HEK293 (cell line): ENCODE results near the gene MS4A4A.
"Not testable (repeated sequence)": the region's sequence is repeated elsewhere in the genome, so short reads cannot be mapped to it uniquely, and the experiment has no call there.

ENCODE experiments used
- CTCF ChIA-PET: fragments of 350-600 bp; formaldehyde crosslinking; extraction: SDS; loops from one replicate; lab custom pipeline; 2021; ENCODE audit warnings: antibody characterized with exemption; lab: Yijun Ruan, JAX
- POLR2A ChIA-PET: fragments of 300-600 bp; formaldehyde crosslinking; extraction: SDS; loops from one replicate; lab custom pipeline; 2020; ENCODE audit warnings: antibody characterized with exemption, inconsistent platforms; lab: Yijun Ruan, JAX
- H3K27ac ChIP-seq: fragments of 200-500 bp; sonication (Bioruptor generic); 2 replicates; pipeline ENCODE4 v1.5.1; 2014; ENCODE audit warnings: low read depth, low read length, control low read depth, inconsistent platforms; ENCODE audit errors: extremely low read depth
- H3K36me3 ChIP-seq, 2 experiments: fragments of 200-500 bp in 1 of 2; sonication (Bioruptor generic) in 1 of 2; 1 replicate in 1 of 2; 2 replicates in 1 of 2; pipeline ENCODE4 v1.5.1; 2014 to 2017; ENCODE audit warnings: inconsistent platforms in 2 of 2, low read length in 2 of 2; ENCODE audit not compliant: control insufficient read depth in 2 of 2, insufficient read depth in 1 of 2
- H3K4me1 ChIP-seq: fragments of 200-500 bp; sonication (Bioruptor generic); 2 replicates; pipeline ENCODE4 v1.5.1; 2014; ENCODE audit warnings: mild to moderate bottlenecking, low read length, inconsistent platforms; ENCODE audit not compliant: control insufficient read depth, insufficient read depth
- H3K4me3 ChIP-seq: 2 replicates; pipeline ENCODE4 v1.5.1; 2011; ENCODE audit warnings: low read depth, mild to moderate bottlenecking, control low read depth, low read length, moderate library complexity
- H3K9me3 ChIP-seq: fragments of 200-500 bp; sonication (Bioruptor generic); 2 replicates; pipeline ENCODE4 v1.5.1; 2014; ENCODE audit warnings: low read depth, low read length, inconsistent platforms; ENCODE audit not compliant: control insufficient read depth, insufficient read depth
- EGR2 ChIP-seq: fragments of 450-650 bp; formaldehyde crosslinking; IDR thresholded peaks from 2 replicates; pipeline ENCODE4 v1.5.1; 2016; ENCODE audit warnings: low read depth, missing biosample characterization, missing genetic modification characterization
- GLIS1 ChIP-seq: fragments of 450-650 bp; formaldehyde crosslinking; IDR thresholded peaks from 2 replicates; pipeline ENCODE4 v1.5.1; 2016; ENCODE audit warnings: missing biosample characterization, missing genetic modification characterization
- GLIS2 ChIP-seq: fragments of 450-650 bp; formaldehyde crosslinking; IDR thresholded peaks from 2 replicates; pipeline ENCODE4 v1.5.1; 2016; ENCODE audit warnings: missing biosample characterization, missing genetic modification characterization
- KLF10 ChIP-seq: fragments of 450-650 bp; IDR thresholded peaks from 2 replicates; pipeline ENCODE4 v1.5.1; 2018; ENCODE audit warnings: missing biosample characterization, mild to moderate bottlenecking, missing genetic modification characterization
- KLF9 ChIP-seq: fragments of 450-650 bp; formaldehyde crosslinking; IDR thresholded peaks from 2 replicates; pipeline ENCODE4 v1.5.1; 2016; ENCODE audit warnings: missing biosample characterization, missing genetic modification characterization, low read depth
- PRDM1 ChIP-seq: fragments of 450-650 bp; formaldehyde crosslinking; IDR thresholded peaks from 2 replicates; pipeline ENCODE4; 2016; ENCODE audit warnings: missing biosample characterization, missing genetic modification characterization
- ZBTB21 ChIP-seq: fragments of 450-650 bp; formaldehyde crosslinking; IDR thresholded peaks from 2 replicates; pipeline ENCODE4 v1.5.1; 2017; ENCODE audit warnings: missing biosample characterization, missing genetic modification characterization
- ZBTB48 ChIP-seq: fragments of 450-650 bp; formaldehyde crosslinking; IDR thresholded peaks from 2 replicates; pipeline ENCODE4 v1.5.1; 2016; ENCODE audit warnings: missing biosample characterization, missing genetic modification characterization
- ZBTB8A ChIP-seq: fragments of 450-650 bp; formaldehyde crosslinking; IDR thresholded peaks from 2 replicates; pipeline ENCODE4 v1.5.1; 2016; ENCODE audit warnings: missing biosample characterization, missing genetic modification characterization
- ZNF184 ChIP-seq: fragments of 450-650 bp; IDR thresholded peaks from 2 replicates; pipeline ENCODE4 v1.5.1; 2018; ENCODE audit warnings: missing biosample characterization, mild to moderate bottlenecking, missing genetic modification characterization
- ZNF24 ChIP-seq: fragments of 450-650 bp; formaldehyde crosslinking; IDR thresholded peaks from 2 replicates; pipeline ENCODE4 v1.5.1; 2016; ENCODE audit warnings: missing biosample characterization, missing genetic modification characterization
- ZNF248 ChIP-seq: fragments of 450-650 bp; formaldehyde crosslinking; IDR thresholded peaks from 2 replicates; pipeline ENCODE4 v1.5.1; 2017; ENCODE audit warnings: missing biosample characterization, missing genetic modification characterization
- ZNF292 ChIP-seq: fragments of 450-650 bp; formaldehyde crosslinking; IDR thresholded peaks from 2 replicates; pipeline ENCODE4 v1.5.1; 2016; ENCODE audit warnings: low read depth, missing biosample characterization, missing genetic modification characterization, borderline replicate concordance
- ZNF350 ChIP-seq: fragments of 450-650 bp; formaldehyde crosslinking; IDR thresholded peaks from 2 replicates; pipeline ENCODE4 v1.5.0; 2017; ENCODE audit warnings: missing biosample characterization, mild to moderate bottlenecking, missing genetic modification characterization
- ZNF501 ChIP-seq: fragments of 450-650 bp; formaldehyde crosslinking; IDR thresholded peaks from 2 replicates; pipeline ENCODE4 v1.5.1; 2016; ENCODE audit warnings: missing biosample characterization, missing genetic modification characterization
- ZNF514 ChIP-seq: fragments of 450-650 bp; formaldehyde crosslinking; IDR thresholded peaks from 2 replicates; pipeline ENCODE4 v1.5.1; 2016; ENCODE audit warnings: missing biosample characterization, missing genetic modification characterization
- ZNF548 ChIP-seq: fragments of 450-650 bp; formaldehyde crosslinking; IDR thresholded peaks from 2 replicates; pipeline ENCODE4 v1.5.1; 2016; ENCODE audit warnings: missing biosample characterization, missing genetic modification characterization
- ZNF558 ChIP-seq: fragments of 450-650 bp; formaldehyde crosslinking; IDR thresholded peaks from 2 replicates; pipeline ENCODE4 v1.5.1; 2016; ENCODE audit warnings: missing biosample characterization, missing genetic modification characterization
- ZNF596 ChIP-seq: fragments of 450-650 bp; IDR thresholded peaks from 2 replicates; pipeline ENCODE4 v1.5.0; 2018; ENCODE audit warnings: missing biosample characterization, mild to moderate bottlenecking, missing genetic modification characterization, moderate library complexity
- ZNF624 ChIP-seq: fragments of 450-650 bp; formaldehyde crosslinking; IDR thresholded peaks from 2 replicates; pipeline ENCODE4 v1.5.1; 2017; ENCODE audit warnings: missing biosample characterization, missing genetic modification characterization
- ZNF677 ChIP-seq: fragments of 450-650 bp; IDR thresholded peaks from 2 replicates; pipeline ENCODE4 v1.5.0; 2018; ENCODE audit warnings: missing biosample characterization, mild to moderate bottlenecking, missing genetic modification characterization, moderate library complexity
- ZNF707 ChIP-seq: fragments of 450-650 bp; formaldehyde crosslinking; IDR thresholded peaks from 2 replicates; pipeline ENCODE4 v1.5.1; 2016; ENCODE audit warnings: missing biosample characterization, missing genetic modification characterization
- ZNF76 ChIP-seq: fragments of 450-650 bp; formaldehyde crosslinking; IDR thresholded peaks from 2 replicates; pipeline ENCODE4; 2016; ENCODE audit warnings: low read depth, missing biosample characterization, missing genetic modification characterization, borderline replicate concordance
- ZNF776 ChIP-seq: fragments of 450-650 bp; formaldehyde crosslinking; IDR thresholded peaks from 2 replicates; pipeline ENCODE4 v1.5.0; 2017; ENCODE audit warnings: missing biosample characterization, missing genetic modification characterization, borderline replicate concordance
- ZNF777 ChIP-seq: fragments of 450-650 bp; formaldehyde crosslinking; IDR thresholded peaks from 2 replicates; pipeline ENCODE4 v1.5.1; 2017; ENCODE audit warnings: missing biosample characterization, missing genetic modification characterization, borderline replicate concordance
- ZNF792 ChIP-seq: fragments of 450-650 bp; formaldehyde crosslinking; IDR thresholded peaks from 2 replicates; pipeline ENCODE4 v1.5.1; 2016; ENCODE audit warnings: missing biosample characterization, missing genetic modification characterization
- ZSCAN4 ChIP-seq: fragments of 450-650 bp; formaldehyde crosslinking; IDR thresholded peaks from 2 replicates; pipeline ENCODE4 v1.5.1; 2017; ENCODE audit warnings: missing biosample characterization, missing genetic modification characterization

The MS4A4A gene

DNA sequence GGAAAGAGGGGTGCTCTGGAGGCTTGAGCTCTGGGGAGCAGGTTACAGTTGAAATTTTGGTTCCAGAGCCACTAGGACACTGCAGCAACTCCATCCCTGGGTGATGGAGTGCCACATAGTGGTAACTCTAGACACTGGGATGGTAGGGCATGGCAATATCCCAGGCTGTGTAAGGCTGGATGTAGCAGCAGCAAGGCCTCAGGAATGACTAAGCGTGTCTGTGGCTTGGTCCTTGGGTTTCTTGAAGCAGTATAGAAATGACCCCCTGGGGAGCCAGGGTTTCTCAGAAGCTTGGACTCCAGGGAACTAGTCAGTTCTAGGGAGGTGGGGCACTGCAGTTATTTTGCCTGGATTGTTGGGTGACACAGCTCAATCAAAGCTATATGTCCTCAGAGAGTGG is 8.1 kb downstream of the MS4A4A start:
- ChIA-PET CTCF (interaction anchor here (0.5 to 1.1 kb wide), 2 partner anchors 75 to 470 kb away, joined by 3 read pairs; no protein-coding TSS in a partner anchor), POLR2A (no interaction called here)
- Histone ChIP-seq H3K36me3 (no peaks in the 10 kb centered on the region), H3K9me3 (no peaks in the 10 kb centered on the region), H3K27ac (no peak overlapping the region), H3K4me3 (no peak overlapping the region), H3K4me1 (no peaks in the 10 kb centered on the region)
- no peak for TF ChIP-seq ZNF792 (tag by site-specific recombination)
- no peak for TF ChIP-seq ZNF514 (tag by site-specific recombination)
- no peak for TF ChIP-seq ZSCAN4
- no peak for TF ChIP-seq ZBTB48
- TF ChIP-seq PRDM1 (tag by site-specific recombination) = no peak
- no peak for TF ChIP-seq EGR2
- TF ChIP-seq ZNF558 (tag by site-specific recombination) = no peak
- TF ChIP-seq GLIS2 (tag by site-specific recombination) = no peak
- TF ChIP-seq ZBTB8A (tag by site-specific recombination) = no peak
- no peak for TF ChIP-seq ZNF248 (tag by site-specific recombination)
- no peak for TF ChIP-seq GLIS1
- no peak for TF ChIP-seq ZNF596 (tag by site-specific recombination)
- no peak for TF ChIP-seq ZNF624
- TF ChIP-seq ZNF350 (tag by site-specific recombination) = no peak

DNA sequence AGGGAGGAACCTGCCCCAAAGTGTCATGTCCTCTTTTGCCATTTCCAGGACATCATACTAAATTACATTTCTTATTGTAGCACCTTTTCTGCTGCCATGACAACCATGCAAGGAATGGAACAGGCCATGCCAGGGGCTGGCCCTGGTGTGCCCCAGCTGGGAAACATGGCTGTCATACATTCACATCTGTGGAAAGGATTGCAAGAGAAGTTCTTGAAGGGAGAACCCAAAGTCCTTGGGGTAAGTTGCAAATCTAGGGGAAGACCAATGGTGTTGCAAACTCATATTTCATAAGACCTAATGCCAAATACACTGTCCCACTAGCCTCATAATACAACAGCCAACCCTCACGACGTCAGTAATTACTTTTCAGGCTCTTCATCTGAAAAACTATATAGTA is 11.7 kb downstream of the MS4A4A start:
- Histone ChIP-seq H3K4me1 (no peaks in the 10 kb centered on the region), H3K4me3 (no peak overlapping the region)
- POLR2A ChIA-PET = no interaction called here

GRCh38 chr11:60301178-60301577 is 20.7 kb downstream of the MS4A4A start:
- CTCF ChIA-PET = no interaction called here
- no peak overlapping the region for H3K4me3 ChIP-seq
- no peak for TF ChIP-seq ZNF248 (tag by site-specific recombination)
- TF ChIP-seq ZNF501 (tag by site-specific recombination) = no peak
- TF ChIP-seq ZNF777 (tag by site-specific recombination) = no peak
- TF ChIP-seq ZNF707 = no peak
- TF ChIP-seq ZBTB21 = no peak
- TF ChIP-seq ZNF292 (tag by site-specific recombination) = no peak
- TF ChIP-seq ZNF558 (tag by site-specific recombination) = no peak
- no peak for TF ChIP-seq KLF10
- no peak for TF ChIP-seq ZNF548 (tag by site-specific recombination)
- no peak for TF ChIP-seq ZNF184 (tag by site-specific recombination)
- no peak for TF ChIP-seq ZNF76 (tag by site-specific recombination)
- TF ChIP-seq, all 188 proteins: peak for 0
- no peaks in the 10 kb centered on the region for H3K36me3 ChIP-seq
- no peaks in the 10 kb centered on the region for H3K4me1 ChIP-seq
- POLR2A ChIA-PET = no interaction called here
- H3K27ac ChIP-seq = no peak overlapping the region
- no peaks in the 10 kb centered on the region for H3K9me3 ChIP-seq

More for the DNA sequence above, 11.7 kb downstream of the MS4A4A start:
- Histone ChIP-seq H3K9me3 (no peaks in the 10 kb centered on the region), H3K36me3 (no peaks in the 10 kb centered on the region), H3K27ac (no peak overlapping the region)
- no peak for TF ChIP-seq ZNF24
- no peak for TF ChIP-seq ZNF677 (tag by site-specific recombination)
- TF ChIP-seq ZNF596 (tag by site-specific recombination) = no peak
- TF ChIP-seq ZNF776 (tag by site-specific recombination) = no peak
- no peak for TF ChIP-seq KLF9
- CTCF ChIA-PET = interaction anchor here (0.7 kb wide), 1 partner anchor 27 kb away, joined by 3 read pairs; no protein-coding TSS in a partner anchor

DNA sequence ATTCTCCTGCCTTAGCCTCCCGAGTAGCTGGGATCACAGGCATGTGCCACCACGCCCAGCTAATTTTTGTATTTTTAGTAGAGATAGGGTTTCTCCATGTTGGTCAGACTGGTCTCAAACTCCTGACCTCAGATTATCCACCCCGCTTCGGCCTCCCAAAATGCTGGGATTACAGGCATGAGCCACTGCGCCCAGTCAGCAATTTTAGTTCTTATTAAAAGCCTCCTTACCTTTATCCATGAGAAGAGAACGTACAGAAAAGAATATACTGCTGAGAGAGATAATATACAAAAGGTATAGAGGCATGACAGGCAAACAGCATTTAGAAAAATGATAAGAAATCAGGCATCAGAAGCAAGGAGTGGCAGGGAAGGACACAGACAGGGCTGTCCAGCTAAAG is 21.4 kb downstream of the MS4A4A start:
- H3K9me3 ChIP-seq, POLR2A ChIA-PET, CTCF ChIA-PET, H3K27ac ChIP-seq, H3K36me3 ChIP-seq, H3K4me3 ChIP-seq, H3K4me1 ChIP-seq: not testable (repeated sequence)
